NCI-H774 (cell line): Measurements from ENCODE around the gene CCDC117.
A peak's percentile ranks its signal among the peaks of the same experiment; 100 is the strongest.
"Not testable (repeated sequence)": the region's sequence is repeated elsewhere in the genome, so short reads cannot be mapped to it uniquely, and the experiment has no call there.

ENCODE experiments used
- DNase-seq: peaks from one replicate; lab custom pipeline; 2025; lab: John Stamatoyannopoulos, UW

The CCDC117 gene

GRCh38 chr22:28801845-28802594 is 29.5 kb downstream of the CCDC117 start:
- no peak for DNase-seq

- DNase-seq = no peak
Observed at GRCh38 chr22:28802595-28803123, 30.2 kb downstream of the CCDC117 start.

- not testable (repeated sequence) for DNase-seq
Observed at GRCh38 chr22:28805426-28805825, 32.9 kb downstream of the CCDC117 start.

- no peak for DNase-seq
Observed at GRCh38 chr22:28808716-28809355, 36.3 kb downstream of the CCDC117 start.

- DNase-seq = no peak
Observed at GRCh38 chr22:28810821-28811491, 38.5 kb downstream of the CCDC117 start.

GRCh38 chr22:28812516-28812915 is 40.0 kb downstream of the CCDC117 start:
- DNase-seq = no peak

GRCh38 chr22:28813772-28814518 is 41.5 kb downstream of the CCDC117 start:
- no peak for DNase-seq

GRCh38 chr22:28815111-28815510 is 42.6 kb downstream of the CCDC117 start:
- no peak for DNase-seq

- DNase-seq = no peak
Observed at GRCh38 chr22:28815729-28816128, 43.2 kb downstream of the CCDC117 start.

GRCh38 chr22:28817064-28817463 is 44.6 kb downstream of the CCDC117 start:
- no peak for DNase-seq

- peak; percentile 12 for DNase-seq
Observed at GRCh38 chr22:28817919-28818859, 45.7 kb downstream of the CCDC117 start.

GRCh38 chr22:28819253-28820096 is 47.0 kb downstream of the CCDC117 start:
- no peak for DNase-seq

- no peak for DNase-seq
Observed at GRCh38 chr22:28820885-28821284, 48.4 kb downstream of the CCDC117 start.

- no peak for DNase-seq
Observed at GRCh38 chr22:28821452-28821851, 49.0 kb downstream of the CCDC117 start.

- DNase-seq = peak; percentile 79
Observed at GRCh38 chr22:28822930-28823551, 50.5 kb downstream of the CCDC117 start.

GRCh38 chr22:28824455-28824854 is 52.0 kb downstream of the CCDC117 start:
- DNase-seq = not testable (repeated sequence)

GRCh38 chr22:28826430-28826829 is 53.9 kb downstream of the CCDC117 start:
- not testable (repeated sequence) for DNase-seq

GRCh38 chr22:28826921-28827320 is 54.4 kb downstream of the CCDC117 start:
- DNase-seq = no peak

- DNase-seq = no peak
Observed at GRCh38 chr22:28829358-28830181, 57.1 kb downstream of the CCDC117 start.
